Measurements from ENCODE around the gene CHRNA3. TPM values are rescaled to one million over a fixed set of nuclear protein-coding genes. Genes with fewer than 3 reads are reported as not detected.

CHRNA3 gene
- total RNA-seq, 3 donors from 2014 or later: 0.48 to 0.59 TPM; not detected in 1

DNA sequence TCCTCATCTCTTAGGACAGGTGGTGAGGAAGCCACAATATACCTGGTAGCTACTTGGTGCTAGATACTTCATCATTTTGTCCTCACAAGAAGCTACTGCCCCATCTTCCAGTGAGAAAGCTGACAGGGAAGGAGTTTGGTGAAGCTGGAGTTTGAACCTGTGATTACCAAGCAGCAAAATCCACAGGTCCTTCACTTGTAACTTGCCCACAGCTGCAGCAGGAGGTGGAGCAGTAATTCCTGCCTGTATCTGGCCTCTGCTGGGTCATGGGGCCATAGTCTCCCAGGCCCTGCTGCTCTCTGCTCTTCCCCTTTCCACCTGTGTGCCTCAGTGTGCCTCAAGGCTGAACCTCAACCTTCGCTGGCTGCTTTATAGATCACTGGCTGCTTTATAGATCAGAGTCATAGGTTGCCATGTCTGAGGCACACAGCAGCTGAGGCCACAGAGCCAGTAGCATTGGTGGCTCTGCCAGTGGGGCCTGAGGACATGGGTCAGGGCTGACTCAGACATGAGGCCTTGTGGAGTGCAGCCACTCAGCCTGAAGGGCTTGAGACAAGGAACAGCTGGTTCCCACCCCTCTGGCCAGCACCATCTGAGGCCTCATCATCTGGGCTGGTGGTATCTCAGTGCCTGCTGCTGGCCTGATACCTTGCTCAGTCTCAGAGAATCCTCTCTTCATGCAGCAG, 31.3 kb upstream of the CHRNA3 start:
- Histone ChIP-seq H3K27me3 (peaks cover 0 to 8% of the 10 kb centered on the region in 2 donors), H3K27ac (no peak overlapping the region), H3K36me3 (no peaks in the 10 kb centered on the region), H3K4me1 (no peaks in the 10 kb centered on the region), H3K4me3 (no peak overlapping the region), H3K9me3 (no peaks in the 10 kb centered on the region)
- TF ChIP-seq POLR2A (IDR thresholded peaks at IDR 0.05) (no peak), POLR2AphosphoS5 (IDR thresholded peaks at IDR 0.05) (no peak), CTCF (IDR thresholded peaks at IDR 0.05) (no peak)
- intact Hi-C loops (cut with DNase I; ENCODE audit: low total_unique reads): no loop called here
- DNase-seq (ENCODE audit: low spot score in 2 of 2): no peak

DNA sequence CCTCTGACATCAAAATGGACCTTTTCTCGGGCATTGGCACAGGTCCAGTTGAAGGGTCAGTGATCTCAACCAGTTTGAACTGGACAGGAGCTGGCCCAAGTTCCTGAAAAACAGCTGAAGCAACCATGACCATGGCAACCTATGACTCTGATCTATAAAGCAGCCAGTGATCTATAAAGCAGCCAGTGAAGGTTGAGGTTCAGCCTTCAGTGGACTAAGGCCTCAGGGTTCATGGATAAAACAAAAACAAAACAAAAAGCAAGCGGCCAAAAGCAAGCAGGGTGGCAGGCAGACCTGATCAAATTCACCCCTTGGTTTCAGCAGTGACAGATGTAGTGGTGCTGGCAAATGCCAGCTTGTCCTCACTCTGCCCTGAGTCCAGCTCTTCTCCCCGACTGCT, 30.2 kb upstream of the CHRNA3 start:
- intact Hi-C loops (cut with DNase I; ENCODE audit: low total_unique reads): no loop called here
- H3K36me3 ChIP-seq: no peaks in the 10 kb centered on the region
- DNase-seq (ENCODE audit: low spot score in 2 of 2): no peak
- H3K9me3 ChIP-seq: no peaks in the 10 kb centered on the region
- H3K4me1 ChIP-seq: no peaks in the 10 kb centered on the region
- no peak overlapping the region for H3K4me3 ChIP-seq
- peaks cover 0 to 8% of the 10 kb centered on the region in 2 donors for H3K27me3 ChIP-seq
- no peak overlapping the region for H3K27ac ChIP-seq
- TF ChIP-seq POLR2A (IDR thresholded peaks at IDR 0.05): no peak
- TF ChIP-seq POLR2AphosphoS5 (IDR thresholded peaks at IDR 0.05): no peak
- no peak for TF ChIP-seq CTCF (IDR thresholded peaks at IDR 0.05)

DNA sequence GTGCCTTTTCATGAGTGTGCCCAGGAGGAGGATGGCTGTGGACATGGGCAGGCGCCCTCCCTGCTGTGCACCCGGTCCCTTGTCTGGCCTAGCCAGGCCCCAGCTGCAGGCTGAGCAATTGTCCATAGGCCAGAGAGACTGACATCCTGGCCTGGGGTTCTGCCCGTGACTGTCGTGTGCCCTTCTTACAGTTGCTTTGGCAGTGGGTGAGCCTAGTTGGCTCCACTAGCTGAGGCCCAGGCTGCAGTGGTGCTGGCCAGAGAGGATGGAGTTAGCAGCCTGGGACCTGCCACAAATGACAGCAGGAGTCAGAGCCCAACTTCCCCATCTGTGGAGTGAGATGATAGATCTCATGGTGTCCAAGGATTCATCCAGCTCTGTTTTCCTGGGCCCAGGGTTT, 29.2 kb upstream of the CHRNA3 start:
- no peak for TF ChIP-seq POLR2AphosphoS5 (IDR thresholded peaks at IDR 0.05)
- no peak for TF ChIP-seq CTCF (IDR thresholded peaks at IDR 0.05)
- TF ChIP-seq POLR2A (IDR thresholded peaks at IDR 0.05): no peak
- Histone ChIP-seq H3K27ac (no peak overlapping the region), H3K4me1 (no peaks in the 10 kb centered on the region), H3K36me3 (no peaks in the 10 kb centered on the region), H3K27me3 (peaks cover 0 to 8% of the 10 kb centered on the region in 2 donors), H3K4me3 (no peak overlapping the region), H3K9me3 (no peaks in the 10 kb centered on the region)
- intact Hi-C loops (cut with DNase I; ENCODE audit: low total_unique reads): no loop called here
- DNase-seq (ENCODE audit: low spot score in 2 of 2): no peak

DNA sequence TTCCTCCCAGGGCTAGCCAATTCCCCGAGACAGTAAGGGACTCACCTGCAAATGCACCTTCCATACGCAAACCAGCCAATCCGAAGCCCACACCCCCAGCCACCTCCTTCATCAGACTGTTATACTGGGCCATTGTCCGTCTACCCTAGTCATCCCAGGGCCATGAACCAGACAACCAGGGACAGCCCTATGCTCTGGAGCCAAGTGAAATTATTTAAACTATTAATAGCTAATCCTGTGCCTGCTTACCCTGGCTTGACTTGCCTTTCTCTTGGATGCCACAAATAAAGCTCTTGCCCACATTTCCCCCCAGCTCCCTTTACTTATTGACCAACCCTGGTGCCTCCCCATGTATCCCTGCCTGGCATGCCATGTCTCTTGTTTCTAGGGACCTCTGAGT, 24.2 kb upstream of the CHRNA3 start:
- H3K4me1 ChIP-seq: peaks cover 0 to 10% of the 10 kb centered on the region in 2 donors
- no peak overlapping the region for H3K27ac ChIP-seq
- no peak overlapping the region for H3K4me3 ChIP-seq
- H3K9me3 ChIP-seq: no peaks in the 10 kb centered on the region
- no peak for TF ChIP-seq CTCF (IDR thresholded peaks at IDR 0.05)
- no peak for TF ChIP-seq POLR2A (IDR thresholded peaks at IDR 0.05)
- TF ChIP-seq POLR2AphosphoS5 (IDR thresholded peaks at IDR 0.05): no peak
- intact Hi-C loops (cut with DNase I; ENCODE audit: low total_unique reads): no loop called here
- no peak for DNase-seq (ENCODE audit: low spot score in 2 of 2)
- H3K27me3 ChIP-seq: no peaks in the 10 kb centered on the region
- H3K36me3 ChIP-seq: no peaks in the 10 kb centered on the region

- H3K4me1 ChIP-seq: peaks cover 0 to 10% of the 10 kb centered on the region in 2 donors
- H3K4me3 ChIP-seq: no peak overlapping the region
- H3K27me3 ChIP-seq: no peaks in the 10 kb centered on the region
- no peaks in the 10 kb centered on the region for H3K9me3 ChIP-seq
- TF ChIP-seq CTCF (IDR thresholded peaks at IDR 0.05): no peak
- no peak for TF ChIP-seq POLR2AphosphoS5 (IDR thresholded peaks at IDR 0.05)
- TF ChIP-seq POLR2A (IDR thresholded peaks at IDR 0.05): no peak
- intact Hi-C loops (cut with DNase I; ENCODE audit: low total_unique reads): no loop called here
- H3K36me3 ChIP-seq: no peaks in the 10 kb centered on the region
- no peak overlapping the region for H3K27ac ChIP-seq
- DNase-seq (ENCODE audit: low spot score in 2 of 2): no peak
Measured at GRCh38 chr15:78642331-78642730, 21.5 kb upstream of the CHRNA3 start.
